WERI-Rb-1 (cell line): ENCODE data around the gene UQCRC1.

Experiments used
- DNase-seq: peaks from one replicate; pipeline ENCODE4 v3.0.0-alpha.2; 2020
- H3K27ac ChIP-seq: fragments of 250-450 bp; sonication (Bioruptor Pico); 2 replicates; pipeline ENCODE4 v1.5.1; 2020; ENCODE audit warnings: mild to moderate bottlenecking, moderate library complexity
- H3K27me3 ChIP-seq: fragments of 250-450 bp; sonication (Bioruptor Pico); 2 replicates; pipeline ENCODE4 v1.5.1; 2021; ENCODE audit warnings: mild to moderate bottlenecking, low read depth, moderate library complexity; ENCODE audit not compliant: insufficient read depth, severe bottlenecking
- H3K36me3 ChIP-seq: fragments of 250-450 bp; sonication (Bioruptor Pico); 2 replicates; pipeline ENCODE4 v1.5.1; 2020; ENCODE audit warnings: mild to moderate bottlenecking, moderate library complexity
- H3K4me3 ChIP-seq: 2 replicates; pipeline ENCODE4 v1.5.1; 2011; ENCODE audit warnings: low read depth, mild to moderate bottlenecking, control low read depth, low read length
- H3K9me3 ChIP-seq: fragments of 250-450 bp; sonication (Bioruptor Pico); 2 replicates; pipeline ENCODE4 v1.5.1; 2021; ENCODE audit warnings: mild to moderate bottlenecking, moderate library complexity; ENCODE audit not compliant: severe bottlenecking
- TF ChIP-seq, protein P1 (sequence below): IDR thresholded peaks from 2 replicates; pipeline ENCODE4 v1.5.1; 2011; ENCODE audit warnings: low read depth, mild to moderate bottlenecking, control low read depth, inconsistent platforms, low read length

The UQCRC1 gene

DNA sequence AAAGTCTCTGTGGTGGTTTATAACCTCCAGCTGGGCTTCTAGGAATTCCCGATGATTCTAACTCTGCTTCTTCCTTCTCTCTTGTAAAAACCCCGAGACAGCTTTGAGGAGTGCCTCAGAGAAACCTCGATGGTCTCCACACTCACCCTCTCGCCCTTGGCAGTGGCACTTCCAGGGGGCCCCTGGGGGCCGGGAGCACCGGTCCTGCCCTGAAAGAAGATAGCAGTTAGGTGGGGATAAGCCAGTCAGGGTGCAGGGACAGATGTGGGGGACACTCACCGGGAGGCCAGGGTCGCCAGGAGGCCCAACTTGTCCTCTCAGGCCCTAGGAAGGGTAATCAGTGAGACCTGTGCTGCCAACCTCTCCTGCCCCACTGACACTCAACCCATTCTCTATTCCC is 24.0 kb downstream of the UQCRC1 start:
- no peak for DNase-seq
- Histone ChIP-seq H3K4me3 (no peak overlapping the region), H3K27me3 (no peaks in the 10 kb centered on the region), H3K9me3 (no peaks in the 10 kb centered on the region), H3K27ac (no peak overlapping the region), H3K36me3 (peaks cover 15% of the 10 kb centered on the region)
- TF ChIP-seq, protein P1, sequence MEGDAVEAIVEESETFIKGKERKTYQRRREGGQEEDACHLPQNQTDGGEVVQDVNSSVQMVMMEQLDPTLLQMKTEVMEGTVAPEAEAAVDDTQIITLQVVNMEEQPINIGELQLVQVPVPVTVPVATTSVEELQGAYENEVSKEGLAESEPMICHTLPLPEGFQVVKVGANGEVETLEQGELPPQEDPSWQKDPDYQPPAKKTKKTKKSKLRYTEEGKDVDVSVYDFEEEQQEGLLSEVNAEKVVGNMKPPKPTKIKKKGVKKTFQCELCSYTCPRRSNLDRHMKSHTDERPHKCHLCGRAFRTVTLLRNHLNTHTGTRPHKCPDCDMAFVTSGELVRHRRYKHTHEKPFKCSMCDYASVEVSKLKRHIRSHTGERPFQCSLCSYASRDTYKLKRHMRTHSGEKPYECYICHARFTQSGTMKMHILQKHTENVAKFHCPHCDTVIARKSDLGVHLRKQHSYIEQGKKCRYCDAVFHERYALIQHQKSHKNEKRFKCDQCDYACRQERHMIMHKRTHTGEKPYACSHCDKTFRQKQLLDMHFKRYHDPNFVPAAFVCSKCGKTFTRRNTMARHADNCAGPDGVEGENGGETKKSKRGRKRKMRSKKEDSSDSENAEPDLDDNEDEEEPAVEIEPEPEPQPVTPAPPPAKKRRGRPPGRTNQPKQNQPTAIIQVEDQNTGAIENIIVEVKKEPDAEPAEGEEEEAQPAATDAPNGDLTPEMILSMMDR, result no peak

DNA sequence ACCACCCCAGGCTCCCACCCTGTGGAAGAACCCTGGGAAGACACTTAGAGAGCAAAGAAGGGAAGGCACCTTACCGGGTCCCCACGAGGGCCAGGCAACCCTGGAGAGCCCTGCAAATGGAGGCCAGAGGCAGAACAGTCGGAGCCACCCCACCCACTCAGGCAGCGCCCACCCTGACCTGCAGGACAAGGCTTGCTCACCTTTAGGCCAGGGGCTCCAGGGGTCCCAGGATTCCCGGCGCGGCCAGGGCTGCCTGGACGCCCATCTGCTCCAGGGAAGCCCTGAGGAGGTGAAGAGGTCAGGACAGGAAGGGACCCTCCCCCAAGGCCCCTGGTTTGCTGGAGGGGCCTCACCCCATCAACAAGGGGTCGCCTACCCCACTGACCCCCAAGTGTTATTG is 24.6 kb downstream of the UQCRC1 start:
- Histone ChIP-seq H3K27me3 (no peaks in the 10 kb centered on the region), H3K36me3 (peaks cover 15% of the 10 kb centered on the region), H3K9me3 (no peaks in the 10 kb centered on the region), H3K27ac (no peak overlapping the region), H3K4me3 (no peak overlapping the region)
- DNase-seq, result no peak
- TF ChIP-seq, protein P1, result no peak

DNA sequence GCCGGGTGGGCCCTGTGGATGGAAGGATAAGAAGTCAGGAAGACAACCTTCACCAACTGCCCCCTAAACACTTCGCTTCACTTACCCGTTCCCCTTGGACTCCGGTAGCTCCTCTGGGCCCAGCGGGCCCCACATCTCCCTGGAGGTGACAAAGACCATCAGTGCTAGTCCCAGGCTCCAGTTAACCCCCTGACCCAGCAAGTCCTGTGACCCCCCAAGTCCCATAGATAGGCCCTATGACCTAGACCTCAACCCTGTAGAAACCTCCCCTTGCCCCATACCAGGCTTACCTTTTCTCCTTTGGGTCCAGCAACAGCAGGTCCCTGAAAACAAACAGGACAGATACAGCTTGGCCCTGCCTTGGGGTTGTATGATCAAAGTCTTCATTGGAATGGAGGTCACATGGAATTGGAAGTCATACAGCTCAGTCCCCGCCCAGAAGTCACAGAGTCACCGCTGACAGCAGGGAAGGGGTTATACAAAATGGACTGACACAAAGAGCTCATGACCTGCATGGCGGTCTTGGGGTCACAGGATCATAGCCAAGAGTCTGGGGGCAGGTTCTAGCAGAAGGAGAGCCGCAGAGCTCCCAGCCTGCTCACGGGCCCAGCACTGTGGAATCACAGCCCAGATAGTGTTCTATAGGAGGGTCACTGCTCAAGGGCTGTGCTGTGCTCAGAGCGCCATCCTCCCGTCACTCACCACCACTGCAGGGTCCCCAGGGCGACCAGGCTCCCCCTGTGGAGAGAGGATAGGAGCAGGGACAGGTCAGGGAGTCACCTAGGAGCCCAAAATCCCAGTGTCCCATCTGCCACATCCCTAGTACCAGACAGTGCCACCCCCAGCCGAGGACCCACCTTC is 27.6 kb downstream of the UQCRC1 start:
- no peak overlapping the region for H3K4me3 ChIP-seq
- DNase-seq, result no peak
- H3K27me3 ChIP-seq, result no peaks in the 10 kb centered on the region
- peaks cover 26% of the 10 kb centered on the region for H3K36me3 ChIP-seq
- H3K27ac ChIP-seq, result no peak overlapping the region
- no peaks in the 10 kb centered on the region for H3K9me3 ChIP-seq
- TF ChIP-seq, protein P1, result no peak

DNA sequence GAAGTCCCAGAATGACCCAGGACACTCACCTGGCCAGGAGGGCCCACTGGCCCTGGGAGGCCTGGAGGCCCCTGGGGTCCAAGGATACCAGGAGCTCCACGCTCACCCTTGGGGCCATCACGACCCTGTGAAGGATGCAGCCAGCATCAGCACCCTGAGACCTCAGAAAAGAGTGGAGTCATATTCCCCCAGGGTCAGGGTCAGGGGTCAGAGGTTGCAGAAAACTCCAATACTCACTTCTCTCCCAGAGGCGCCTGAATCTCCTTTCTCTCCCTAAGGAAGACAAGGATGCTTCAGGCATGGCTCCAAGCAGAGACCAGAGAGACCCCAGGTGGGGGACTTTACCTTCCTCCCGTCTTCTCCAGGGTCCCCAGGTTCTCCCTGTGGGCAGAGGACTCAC is 32.8 kb downstream of the UQCRC1 start:
- Histone ChIP-seq H3K9me3 (no peaks in the 10 kb centered on the region), H3K27ac (no peak overlapping the region), H3K36me3 (peaks cover 18% of the 10 kb centered on the region), H3K4me3 (no peak overlapping the region), H3K27me3 (no peaks in the 10 kb centered on the region)
- DNase-seq, result no peak
- TF ChIP-seq, protein P1, result no peak

DNA sequence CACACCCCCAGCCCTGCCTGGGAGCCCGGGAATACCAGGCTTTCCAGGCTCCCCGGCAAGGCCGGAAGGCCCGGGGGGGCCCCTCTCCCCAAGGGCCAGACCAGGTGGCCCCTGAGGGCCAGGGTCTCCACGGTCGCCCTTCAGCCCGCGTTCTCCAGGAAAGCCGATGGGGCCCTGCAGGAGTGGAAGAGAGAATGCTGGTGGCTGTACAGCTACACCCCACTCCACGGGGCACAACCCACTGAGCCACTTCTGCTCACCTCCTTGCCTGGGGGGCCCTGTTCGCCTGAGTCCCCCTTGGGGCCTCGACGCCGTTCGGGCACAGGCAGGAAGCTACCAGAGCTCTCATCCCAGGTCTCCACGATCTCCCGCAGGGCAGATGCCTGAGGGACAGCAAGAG is 34.1 kb downstream of the UQCRC1 start:
- Histone ChIP-seq H3K9me3 (no peaks in the 10 kb centered on the region), H3K27ac (no peak overlapping the region), H3K4me3 (no peak overlapping the region), H3K27me3 (no peaks in the 10 kb centered on the region), H3K36me3 (peaks cover 13% of the 10 kb centered on the region)
- no peak for DNase-seq
- TF ChIP-seq, protein P1, result no peak
